GM21390 (cell line): ENCODE measurements around the gene CDK5RAP3.
"Not testable (repeated sequence)": the region's sequence is repeated elsewhere in the genome, so short reads cannot be mapped to it uniquely, and the experiment has no call there.

Source experiments
- ATAC-seq: cut with Tn5 transposase; IDR thresholded peaks from one replicate; pipeline ENCODE4 v1.9.1; 2021; ENCODE audit not compliant: unreplicated experiment

Gene CDK5RAP3

GRCh38 chr17:47970725-47971499 is at the start of gene CDK5RAP3:
Gene CDK5RAP3 (plus strand): TSS chr17:47971113. CDS start chr17:47971147, 34 bp downstream.
- ATAC-seq = peak; percentile 92

GRCh38 chr17:47924785-47925677 is 45.9 kb upstream of the CDK5RAP3 start:
- ATAC-seq = no peak

GRCh38 chr17:47925678-47925988 is 45.3 kb upstream of the CDK5RAP3 start:
- ATAC-seq = no peak

GRCh38 chr17:47927821-47928400 is 43.0 kb upstream of the CDK5RAP3 start:
- ATAC-seq = no peak

GRCh38 chr17:47928415-47928814 is 42.5 kb upstream of the CDK5RAP3 start:
- no peak for ATAC-seq

GRCh38 chr17:47929218-47930000 is 41.5 kb upstream of the CDK5RAP3 start:
- no peak for ATAC-seq

- no peak for ATAC-seq
Measured at GRCh38 chr17:47931848-47932247, 39.1 kb upstream of the CDK5RAP3 start.

GRCh38 chr17:47934856-47935255 is 36.1 kb upstream of the CDK5RAP3 start:
- ATAC-seq = no peak

- not testable (repeated sequence) for ATAC-seq
Measured at GRCh38 chr17:47935468-47935867, 35.4 kb upstream of the CDK5RAP3 start.

GRCh38 chr17:47935961-47936360 is 35.0 kb upstream of the CDK5RAP3 start:
- ATAC-seq = no peak

GRCh38 chr17:47937941-47938340 is 33.0 kb upstream of the CDK5RAP3 start:
- ATAC-seq = no peak

GRCh38 chr17:47941246-47942095 is 29.4 kb upstream of the CDK5RAP3 start, which contains the start of gene PNPO:
Gene PNPO (plus strand): TSS chr17:47941571. CDS start chr17:47941676, 105 bp downstream.
- ATAC-seq = peak; percentile 91

GRCh38 chr17:47942096-47942510 is 28.8 kb upstream of the CDK5RAP3 start:
- ATAC-seq = no peak

- no peak for ATAC-seq
Measured at GRCh38 chr17:47942568-47942967, 28.3 kb upstream of the CDK5RAP3 start.

- ATAC-seq = no peak
Measured at GRCh38 chr17:47945080-47945479, 25.8 kb upstream of the CDK5RAP3 start.

- no peak for ATAC-seq
Measured at GRCh38 chr17:47945529-47946508, 25.1 kb upstream of the CDK5RAP3 start.

- ATAC-seq = no peak
Measured at GRCh38 chr17:47946516-47946915, 24.4 kb upstream of the CDK5RAP3 start.

- no peak for ATAC-seq
Measured at GRCh38 chr17:47946929-47947397, 23.9 kb upstream of the CDK5RAP3 start.
